Effector CD8-positive, alpha-beta T cell (primary cell): ENCODE data around the gene CSH1.
"Not testable (repeated sequence)": the region's sequence is repeated elsewhere in the genome, so short reads cannot be mapped to it uniquely, and the experiment has no call there.

ENCODE experiments used
- DNase-seq: peaks from one replicate; lab custom pipeline; 2025; lab: John Stamatoyannopoulos, UW
- total RNA-seq, 4 experiments: gene quantifications; one replicate each; lab custom pipeline; 2026; lab: John Stamatoyannopoulos, UW

The CSH1 gene
- 0 reads per million in 4 experiments for total RNA-seq

DNA sequence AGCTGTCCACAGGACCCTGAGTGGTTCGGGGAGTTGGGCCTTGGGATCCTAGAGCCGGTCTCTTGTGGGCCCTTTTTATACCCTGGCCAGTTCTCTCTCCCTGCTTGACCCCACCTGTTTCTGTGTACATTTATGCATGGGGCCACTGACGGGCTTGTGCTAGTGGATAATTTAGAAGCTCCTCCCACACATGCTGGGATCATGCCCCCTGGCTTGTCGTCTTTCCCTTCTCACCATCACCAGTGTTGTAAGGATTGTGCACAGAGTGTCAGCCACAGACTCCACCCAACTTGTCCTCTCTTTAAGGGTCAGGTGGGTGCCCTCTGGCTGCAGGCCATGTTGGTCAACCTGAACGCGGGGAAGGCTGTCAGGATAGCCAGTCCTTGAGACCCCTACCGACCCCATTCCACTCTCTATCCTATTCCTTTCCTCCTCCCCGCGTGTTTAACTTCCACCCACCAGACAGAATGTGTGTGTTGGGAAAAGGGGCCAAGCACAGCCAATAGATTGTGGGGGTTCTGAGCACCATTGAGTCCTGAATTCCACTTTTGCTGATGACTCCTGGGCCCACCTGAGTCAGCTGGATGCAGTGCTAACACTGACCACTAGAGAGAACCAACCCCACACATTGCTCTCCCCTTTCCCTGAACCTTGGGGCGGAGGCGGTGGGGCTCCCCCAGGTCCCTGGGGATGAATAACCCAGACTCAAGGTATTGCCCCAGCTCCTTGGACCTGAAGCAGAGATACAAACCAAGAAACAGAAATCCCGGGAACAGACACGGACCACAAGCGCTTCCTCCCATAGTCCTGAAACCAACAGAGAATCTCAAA is at the start of gene CSH1:
Gene CSH1 (minus strand): TSS at position 51 of the 831 bp plus-strand sequence. CDS start 63 bp downstream, outside the sequence.
- DNase-seq: not testable (repeated sequence)

DNA sequence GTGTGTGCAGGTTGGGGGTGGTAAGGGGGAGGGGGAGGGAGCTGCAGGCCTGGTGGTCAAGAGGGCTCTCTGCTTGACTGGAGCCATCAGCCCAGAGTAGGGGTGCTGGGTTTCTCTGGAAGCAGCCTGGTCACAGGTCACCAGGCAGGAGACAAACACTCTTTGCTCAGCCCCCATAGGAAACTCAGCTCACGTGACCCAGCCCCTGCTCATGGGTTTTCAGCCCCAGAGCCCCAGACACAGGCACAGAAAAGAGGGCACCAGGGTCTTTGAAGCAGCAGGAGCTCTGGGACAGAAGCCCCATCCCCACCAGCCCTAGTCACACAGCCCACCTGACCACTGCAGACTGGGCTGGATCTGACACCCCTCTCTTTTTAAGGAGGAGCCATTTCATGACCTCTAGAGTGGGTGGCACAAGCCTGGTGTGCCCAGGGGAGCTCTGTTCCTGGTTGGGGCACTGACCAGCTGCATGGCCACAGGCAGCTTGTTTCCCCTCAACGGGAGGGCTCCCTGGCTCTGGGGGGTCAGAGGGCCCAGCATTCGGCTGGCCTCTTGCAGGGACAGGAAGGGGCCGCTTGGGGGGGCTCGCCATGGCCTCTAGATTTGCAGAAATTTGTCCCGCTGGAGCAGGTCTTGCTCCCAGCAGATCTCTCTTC is 49.5 kb upstream of the CSH1 start:
- no peak for DNase-seq

DNA sequence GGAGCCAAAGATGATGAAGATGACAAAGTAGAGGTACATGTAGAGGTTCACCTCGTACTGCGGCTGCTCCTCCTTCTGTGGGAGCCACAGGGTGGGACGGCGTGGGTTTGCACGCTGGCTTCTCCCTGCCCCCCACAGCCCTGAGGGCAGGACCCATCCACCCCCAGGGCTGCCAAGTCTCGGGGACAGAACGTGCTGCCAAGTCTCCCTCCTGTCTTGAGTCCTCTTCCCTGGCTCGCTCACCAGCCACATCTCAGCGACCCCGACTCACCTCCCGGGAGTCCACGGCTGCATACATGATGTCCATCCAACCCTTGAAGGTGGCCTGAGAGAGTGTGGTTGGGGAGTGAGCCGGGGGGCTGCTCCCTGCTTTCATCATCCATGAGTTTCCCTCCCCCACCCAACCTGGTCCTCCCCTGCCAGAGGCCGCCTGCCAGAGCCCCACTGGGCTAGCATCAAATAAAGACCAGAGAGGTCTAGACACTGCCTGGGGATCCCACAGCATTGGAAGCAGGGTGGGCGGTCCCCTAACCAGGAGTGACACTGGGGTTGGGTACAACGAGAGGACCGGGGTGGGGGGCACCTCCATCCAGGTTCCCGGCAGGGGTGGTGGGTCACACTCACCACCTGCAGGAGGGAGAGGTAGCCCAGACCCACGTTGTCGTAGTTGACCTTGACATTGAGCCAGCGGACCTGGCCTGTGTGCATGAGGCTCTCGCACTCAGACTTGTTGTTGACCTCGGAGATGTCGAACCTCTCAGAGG is 48.5 kb upstream of the CSH1 start:
- no peak for DNase-seq

DNA sequence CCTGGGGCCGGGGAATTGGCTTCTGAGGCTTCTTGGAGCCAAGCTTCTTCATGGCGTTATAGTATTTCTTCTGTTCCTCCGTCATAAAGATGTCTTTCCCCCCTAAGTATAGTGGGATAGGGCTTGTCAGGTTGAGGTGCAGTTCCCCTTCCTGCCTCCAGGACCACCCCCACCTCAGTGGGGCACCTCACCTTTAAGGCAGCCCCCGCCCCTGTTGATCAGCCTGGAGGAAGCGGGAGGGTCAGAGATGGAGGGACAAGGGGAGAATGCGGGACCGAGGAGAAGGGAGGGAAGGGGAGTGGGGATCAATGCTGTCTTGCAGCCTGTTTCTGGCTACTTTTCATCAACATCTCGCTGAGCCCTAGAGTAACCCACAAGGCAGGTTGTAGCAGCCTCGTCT is 47.4 kb upstream of the CSH1 start:
- DNase-seq: no peak

DNA sequence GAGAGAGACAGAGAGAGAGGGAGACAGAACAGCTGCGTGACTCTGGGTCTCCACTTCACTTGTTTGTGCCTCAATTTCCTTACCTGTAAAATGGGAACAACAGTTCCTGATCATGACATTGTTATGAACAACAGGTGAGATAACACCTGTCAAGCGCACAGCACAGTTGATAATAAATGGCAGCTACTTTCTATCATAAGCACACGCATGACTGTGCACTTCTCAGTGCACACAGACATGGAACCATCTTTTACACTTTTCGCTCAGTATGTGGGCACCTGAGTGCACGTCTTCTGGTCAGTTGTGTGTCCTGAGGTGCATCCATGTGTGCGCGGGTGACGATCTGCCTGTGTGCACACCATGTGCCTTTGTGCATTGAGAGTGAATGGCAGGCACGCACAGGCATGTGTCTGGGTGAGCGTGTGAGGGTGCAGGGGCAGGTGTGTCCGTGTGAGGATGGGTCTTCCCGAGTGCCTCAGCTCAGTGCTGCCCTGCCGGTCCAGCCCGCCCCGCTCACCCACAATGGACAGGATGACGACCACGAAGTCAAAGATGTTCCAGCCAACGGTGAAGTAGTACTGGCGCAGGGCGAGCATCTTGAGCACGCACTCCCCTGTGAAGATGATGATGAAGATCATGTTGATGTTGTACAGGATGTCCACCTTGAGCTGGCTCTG is 46.1 kb upstream of the CSH1 start:
- DNase-seq: no peak

DNA sequence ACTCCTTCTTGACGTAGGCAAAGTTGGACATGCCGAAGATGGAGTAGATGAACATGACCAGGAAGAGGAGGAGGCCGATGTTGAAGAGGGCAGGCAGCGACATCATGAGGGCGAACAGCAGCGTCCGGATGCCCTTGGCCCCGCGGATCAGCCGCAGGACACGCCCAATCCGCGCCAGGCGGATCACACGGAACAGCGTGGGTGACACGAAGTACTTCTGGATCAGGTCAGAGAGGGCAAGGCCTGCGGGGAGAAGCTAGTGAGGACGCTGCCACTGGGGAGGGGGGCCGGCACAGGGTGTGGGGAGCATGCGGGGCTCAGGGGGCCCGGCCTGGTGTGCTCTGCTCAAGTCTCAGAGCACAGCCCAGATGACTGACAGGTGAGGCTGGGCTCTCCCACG is 45.4 kb upstream of the CSH1 start:
- no peak for DNase-seq

DNA sequence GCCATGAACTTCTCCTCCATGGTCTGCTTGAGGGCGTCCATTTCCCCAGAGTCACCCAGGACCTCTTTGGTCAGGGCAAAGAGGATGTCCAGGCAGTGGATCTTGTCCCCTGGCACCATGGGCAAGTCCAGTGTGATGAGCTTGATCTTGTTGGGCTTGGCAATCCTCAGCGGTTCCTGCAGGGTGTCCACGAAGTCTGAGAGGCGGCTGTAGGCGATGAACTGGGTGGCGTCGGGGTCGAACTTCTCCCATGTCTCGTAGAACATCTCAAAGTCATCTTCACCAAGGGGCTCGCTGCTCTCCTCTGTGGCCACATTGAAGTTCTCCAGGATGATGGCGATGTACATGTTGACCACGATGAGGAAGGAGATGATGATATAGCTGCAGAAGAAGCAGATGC is 44.8 kb upstream of the CSH1 start:
- no peak for DNase-seq

DNA sequence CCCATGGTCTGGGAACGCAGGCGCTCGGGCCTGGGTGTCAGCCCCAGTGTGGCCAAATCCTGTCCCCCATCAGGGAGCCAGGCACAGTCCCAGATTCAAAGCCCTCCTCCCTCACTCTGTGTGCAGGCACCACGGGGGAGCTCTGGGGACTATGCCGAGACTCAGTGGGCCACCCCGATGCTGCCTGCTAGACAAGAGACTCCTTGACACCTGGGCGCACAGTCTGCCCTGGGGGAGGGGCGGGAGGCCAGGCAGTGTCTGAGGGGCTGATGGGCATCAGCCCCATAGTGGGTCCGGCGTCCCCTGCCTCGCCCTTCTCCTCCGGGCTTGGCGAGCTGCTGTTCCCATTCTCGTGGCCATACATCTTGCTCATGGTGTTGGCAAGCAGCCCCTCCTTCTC is 44.2 kb upstream of the CSH1 start:
- DNase-seq: no peak

DNA sequence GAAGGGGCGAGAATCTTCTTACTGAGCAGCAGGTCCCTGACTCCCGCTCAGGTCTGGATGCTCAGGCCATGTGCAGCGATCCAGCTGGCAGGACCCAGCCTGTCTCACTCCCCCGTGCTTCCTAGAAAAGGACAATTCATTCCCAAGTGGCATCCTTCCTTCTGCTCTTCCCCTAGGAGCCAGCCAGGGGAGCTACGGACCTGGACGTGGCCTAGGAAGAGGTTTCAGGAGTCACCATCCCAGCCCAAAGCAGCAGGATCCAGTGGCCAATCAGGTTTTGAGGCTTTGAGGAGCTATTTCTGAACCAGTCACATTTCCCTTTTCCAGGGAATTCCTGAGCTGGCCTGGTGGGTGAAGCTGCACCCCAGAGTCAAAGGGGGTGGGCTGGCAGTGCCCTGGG is 43.5 kb upstream of the CSH1 start:
- DNase-seq: no peak

DNA sequence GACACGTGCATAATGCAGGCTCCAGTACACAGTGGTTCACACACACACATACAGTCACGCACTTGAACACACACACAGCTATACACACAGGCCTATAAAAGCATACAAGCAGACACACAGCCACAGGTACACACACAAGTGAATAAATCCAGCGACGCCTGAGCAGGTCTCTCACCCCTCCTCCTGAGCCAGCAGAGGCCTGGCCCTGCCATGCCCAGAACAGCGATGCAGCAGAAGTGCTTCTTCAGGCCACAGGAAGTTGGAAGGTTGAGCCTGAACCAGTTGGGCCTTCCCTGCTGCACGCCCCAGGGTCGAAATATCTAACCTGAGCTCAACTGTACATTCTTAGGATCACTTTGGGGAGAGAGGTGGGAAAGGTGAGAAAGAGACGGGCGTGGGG is 43.0 kb upstream of the CSH1 start:
- DNase-seq: no peak

DNA sequence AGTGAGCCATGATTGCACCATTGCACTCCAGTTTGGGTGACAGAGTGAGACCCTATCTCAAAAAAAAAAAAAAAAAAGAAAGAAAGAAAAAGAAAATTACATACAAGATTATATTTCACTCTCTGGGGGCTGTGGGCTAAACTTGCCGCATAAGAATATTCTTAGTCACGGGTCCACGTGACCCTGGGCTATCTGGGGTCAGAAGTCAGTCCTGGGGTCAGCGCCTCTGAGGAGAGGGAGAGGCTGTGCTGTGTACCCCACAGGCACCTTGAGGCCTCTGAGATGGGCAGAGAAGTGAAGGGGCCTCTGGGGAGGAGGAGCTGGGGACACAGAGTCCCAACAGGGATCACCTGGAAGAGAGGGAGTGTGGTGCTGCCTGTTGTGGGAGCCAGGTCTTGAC is 41.5 kb upstream of the CSH1 start:
- DNase-seq: no peak

DNA sequence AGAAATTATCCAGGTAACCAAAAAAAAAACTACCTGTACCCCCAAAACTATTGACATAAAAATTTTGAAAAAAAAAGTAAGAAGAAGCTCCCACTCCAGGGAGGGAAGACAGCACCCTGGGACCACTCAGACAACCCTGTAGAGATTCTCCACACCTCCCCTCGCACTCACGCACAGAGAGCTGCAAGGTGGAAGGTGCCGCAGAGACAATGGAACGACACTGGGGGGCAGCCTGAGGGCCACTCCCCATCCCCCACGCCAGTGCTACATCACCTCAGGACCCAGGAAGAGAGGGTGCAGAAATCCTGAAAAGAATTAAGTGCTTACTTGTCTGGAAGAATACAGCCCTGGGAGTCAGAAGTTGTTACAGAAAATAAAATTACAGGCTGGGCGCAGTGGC is 40.9 kb upstream of the CSH1 start:
- no peak for DNase-seq

DNA sequence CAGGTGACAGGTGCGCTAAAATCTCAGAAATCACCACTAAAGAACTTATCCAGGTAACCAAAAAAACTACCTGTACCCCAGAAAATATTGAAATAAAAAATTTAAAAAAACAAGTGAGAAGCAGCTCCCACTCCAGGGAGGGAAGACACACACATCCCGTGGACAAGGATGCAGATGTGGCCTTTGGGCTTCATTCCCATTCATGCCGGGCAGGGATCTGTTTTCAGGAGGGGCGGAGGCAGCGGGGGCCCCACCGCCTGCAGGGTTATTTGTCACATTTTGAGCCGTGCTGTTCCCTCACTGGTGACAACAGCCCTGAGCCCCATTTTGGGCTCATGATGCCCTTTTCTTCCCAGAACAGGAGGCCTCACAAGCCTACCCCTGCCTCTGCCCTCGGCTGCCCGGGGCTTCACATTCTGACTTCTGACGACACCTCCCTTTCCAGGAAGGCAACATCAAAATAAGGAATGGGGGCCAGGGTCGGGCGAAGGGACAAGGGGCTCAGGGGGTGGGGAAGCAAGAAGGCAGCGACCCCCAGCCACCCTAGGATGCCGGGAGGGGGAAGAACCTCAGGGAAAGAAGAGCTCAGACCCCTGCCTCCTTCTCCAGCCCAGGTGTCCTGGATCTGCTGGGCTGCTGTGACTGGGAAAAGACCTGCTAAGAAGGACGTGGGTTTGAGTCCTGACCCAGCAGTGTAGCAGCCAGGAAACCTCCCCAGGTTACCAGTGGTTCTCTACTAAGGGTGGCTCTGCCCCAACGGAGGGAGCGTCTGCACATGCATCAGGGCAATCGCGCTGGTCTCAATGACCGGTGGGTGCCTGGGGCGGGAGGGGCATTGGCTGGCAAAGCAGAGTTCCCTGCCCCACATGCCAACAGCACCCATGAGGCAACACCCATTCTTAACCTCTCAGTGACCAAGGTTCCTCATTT is 38.1 kb upstream of the CSH1 start:
- DNase-seq: no peak

DNA sequence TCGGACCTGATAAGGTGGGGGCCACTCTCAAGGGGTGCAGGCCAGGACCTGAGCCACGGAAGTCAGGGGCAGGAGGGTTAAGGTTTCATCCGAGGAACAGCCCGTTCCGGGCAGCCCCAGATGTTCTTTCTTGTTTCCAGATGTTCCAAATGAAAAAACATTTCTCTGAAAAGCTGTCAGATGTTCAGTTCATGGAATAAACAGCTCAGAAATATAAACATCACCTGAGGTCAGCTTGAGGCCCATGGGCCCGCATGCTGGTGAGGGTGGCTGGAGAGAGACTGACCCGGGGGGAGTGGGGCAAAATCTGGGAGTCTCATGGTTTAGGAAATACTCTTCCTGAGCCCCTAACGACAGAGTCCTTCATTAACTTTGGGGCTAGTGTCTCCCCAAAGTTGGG is 37.2 kb upstream of the CSH1 start:
- DNase-seq: no peak

DNA sequence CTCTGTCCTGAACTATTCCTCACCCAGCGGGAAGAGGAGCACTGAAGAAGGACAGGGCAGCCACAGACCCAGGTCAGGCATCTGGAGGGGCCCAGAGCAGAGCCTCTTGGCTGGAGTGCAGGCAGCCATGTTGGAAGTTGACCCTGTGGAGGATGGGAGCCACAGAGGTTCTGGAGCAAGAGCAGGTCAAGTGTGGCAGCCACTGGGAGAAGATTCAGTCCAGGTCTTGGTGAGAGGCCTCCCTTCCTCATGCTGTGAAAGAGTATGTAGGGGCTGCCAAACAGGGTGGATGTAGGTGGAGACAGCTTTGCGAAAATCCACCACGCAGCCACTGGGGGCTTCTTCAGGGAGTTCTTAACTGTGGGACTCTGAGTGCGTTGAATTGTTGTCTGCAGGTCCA is 36.3 kb upstream of the CSH1 start:
- no peak for DNase-seq

DNA sequence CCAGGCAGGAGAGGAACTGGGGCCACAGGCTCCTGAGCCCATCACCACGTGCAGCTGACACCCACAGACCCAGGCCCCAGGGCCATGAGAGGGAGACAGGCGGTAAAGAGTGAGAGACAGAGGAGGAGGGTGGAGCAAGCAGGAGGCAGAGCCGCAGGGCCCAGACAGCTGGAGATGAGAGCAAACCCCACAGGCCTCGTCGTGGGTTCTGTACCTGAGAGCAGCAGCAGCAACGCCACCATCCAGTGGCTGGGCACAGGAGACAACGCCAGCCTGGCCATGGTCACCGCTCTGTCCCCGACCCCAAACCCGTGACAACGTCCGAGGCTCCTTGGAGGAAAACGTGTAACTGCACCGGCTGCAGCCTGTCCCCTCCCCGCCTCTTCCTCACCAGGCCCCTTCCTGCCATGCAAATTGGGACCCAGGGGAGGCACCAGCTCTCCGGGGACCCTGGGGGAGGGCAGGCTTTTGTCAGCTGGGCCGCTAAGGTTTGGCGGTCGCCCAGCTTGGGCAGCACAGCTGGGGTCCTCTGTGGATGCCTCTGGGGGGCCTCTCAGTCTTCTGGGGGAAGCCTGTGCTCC is 35.7 kb upstream of the CSH1 start, which contains the start of gene CD79B:
Gene CD79B (minus strand): TSS at position 351 of the 581 bp plus-strand sequence. CDS start 70 bp downstream, at position 281.
- DNase-seq: no peak

DNA sequence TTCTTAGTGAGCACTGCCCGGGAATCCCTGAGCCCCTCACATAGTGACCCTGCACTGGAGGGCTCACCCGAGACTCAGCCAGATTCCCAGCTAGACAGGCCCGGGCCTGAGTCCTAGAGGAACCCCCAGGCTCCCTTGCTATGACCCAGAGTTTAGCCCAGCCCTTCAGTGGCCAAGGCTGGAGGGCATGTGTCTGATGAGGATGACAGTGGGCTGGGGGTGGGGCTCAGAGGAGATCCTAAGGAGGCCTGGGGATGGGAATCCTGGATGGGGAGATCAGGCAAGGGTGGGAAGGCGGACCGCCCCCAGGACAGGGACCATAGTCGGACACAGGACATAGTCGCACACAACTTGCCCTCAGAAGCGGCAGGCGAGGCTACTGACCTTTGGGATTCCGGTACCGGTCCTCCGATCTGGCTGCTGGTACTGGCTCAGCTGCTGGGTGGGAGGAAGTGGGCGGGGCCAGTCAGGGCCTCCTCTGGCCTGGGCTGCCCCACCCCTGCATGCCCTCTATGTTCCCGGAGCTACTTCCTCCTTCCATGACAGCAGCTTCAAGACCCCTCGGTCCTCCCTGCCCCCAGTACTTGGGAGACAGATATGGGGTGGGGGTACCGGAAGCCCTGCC is 34.7 kb upstream of the CSH1 start:
- peak; percentile 42 for DNase-seq

DNA sequence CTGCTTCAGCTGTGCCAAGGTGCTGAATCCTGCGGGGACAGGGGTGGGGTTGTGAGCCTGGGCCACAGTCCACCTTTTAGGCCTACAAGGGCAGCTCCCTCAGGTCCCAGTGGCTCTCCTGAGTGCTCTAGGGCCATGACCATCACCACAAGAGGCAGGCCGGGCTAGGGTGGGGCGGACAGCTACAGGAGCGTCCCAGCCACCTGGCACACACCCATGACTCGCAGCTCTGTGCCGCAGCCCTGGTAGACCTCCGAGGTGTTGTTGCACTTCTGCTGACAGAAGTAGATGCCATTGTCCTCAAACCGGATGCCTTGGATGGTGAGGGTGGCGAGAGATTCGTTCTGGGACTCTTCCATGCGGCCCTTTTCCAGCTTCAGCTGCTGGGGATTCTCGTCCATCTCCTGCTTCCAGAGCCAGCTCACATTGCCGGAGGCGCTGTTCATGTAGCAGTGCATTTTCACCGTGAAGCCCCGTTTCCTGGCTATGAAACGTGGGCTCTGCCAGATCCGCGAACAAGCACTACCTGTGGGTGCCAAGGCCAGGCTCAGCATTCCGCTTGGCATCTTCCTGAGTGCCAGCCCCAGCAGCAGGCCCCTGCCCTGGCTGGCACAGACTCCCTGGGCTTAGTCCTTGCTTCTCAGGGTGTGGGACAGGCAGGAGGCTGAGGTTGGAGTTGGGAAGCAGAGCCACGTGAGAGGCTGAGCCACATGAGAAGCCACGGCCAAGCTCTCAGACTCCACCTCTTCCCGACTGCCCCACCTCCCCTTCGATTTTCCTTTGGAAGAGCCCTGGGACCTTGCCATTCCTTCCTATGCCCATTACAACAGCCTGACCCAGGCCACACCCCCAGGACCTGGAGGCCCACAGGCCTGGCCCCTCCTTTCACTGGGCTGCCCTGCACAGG is 33.7 kb upstream of the CSH1 start:
- no peak for DNase-seq
